ENCODE data around the gene MKRN2OS. TPM values are rescaled to one million over a fixed set of nuclear protein-coding genes. Genes with fewer than 3 reads are reported as not detected.

MKRN2OS gene
- total RNA-seq, 1 donor from 2014 or later, result 1.3 TPM

DNA sequence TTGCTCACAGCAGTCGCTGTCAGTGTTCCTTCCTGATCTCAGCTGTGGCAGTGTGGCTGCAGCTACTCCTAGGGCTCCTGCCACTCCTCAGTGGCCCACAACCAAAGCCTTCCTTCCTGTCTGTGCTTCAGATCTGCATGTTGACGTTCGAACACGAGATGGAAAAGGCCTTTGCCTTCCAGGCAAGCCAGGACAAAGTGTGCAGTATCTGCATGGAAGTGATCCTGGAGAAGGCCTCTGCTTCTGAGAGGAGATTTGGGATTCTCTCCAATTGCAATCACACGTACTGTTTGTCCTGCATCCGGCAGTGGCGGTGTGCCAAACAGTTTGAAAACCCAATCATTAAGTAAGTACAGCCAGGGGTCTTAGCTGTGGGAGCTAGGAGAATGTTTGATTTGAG is 29.4 kb upstream of the MKRN2OS start:
- TF ChIP-seq, protein P1, sequence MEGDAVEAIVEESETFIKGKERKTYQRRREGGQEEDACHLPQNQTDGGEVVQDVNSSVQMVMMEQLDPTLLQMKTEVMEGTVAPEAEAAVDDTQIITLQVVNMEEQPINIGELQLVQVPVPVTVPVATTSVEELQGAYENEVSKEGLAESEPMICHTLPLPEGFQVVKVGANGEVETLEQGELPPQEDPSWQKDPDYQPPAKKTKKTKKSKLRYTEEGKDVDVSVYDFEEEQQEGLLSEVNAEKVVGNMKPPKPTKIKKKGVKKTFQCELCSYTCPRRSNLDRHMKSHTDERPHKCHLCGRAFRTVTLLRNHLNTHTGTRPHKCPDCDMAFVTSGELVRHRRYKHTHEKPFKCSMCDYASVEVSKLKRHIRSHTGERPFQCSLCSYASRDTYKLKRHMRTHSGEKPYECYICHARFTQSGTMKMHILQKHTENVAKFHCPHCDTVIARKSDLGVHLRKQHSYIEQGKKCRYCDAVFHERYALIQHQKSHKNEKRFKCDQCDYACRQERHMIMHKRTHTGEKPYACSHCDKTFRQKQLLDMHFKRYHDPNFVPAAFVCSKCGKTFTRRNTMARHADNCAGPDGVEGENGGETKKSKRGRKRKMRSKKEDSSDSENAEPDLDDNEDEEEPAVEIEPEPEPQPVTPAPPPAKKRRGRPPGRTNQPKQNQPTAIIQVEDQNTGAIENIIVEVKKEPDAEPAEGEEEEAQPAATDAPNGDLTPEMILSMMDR (IDR thresholded peaks at IDR 0.05; ENCODE audit: insufficient read depth, low read length, poor library complexity, severe bottlenecking), result no peak
- no peak for DNase-seq (ENCODE audit: low read depth)
- H3K27me3 ChIP-seq (ENCODE audit: control insufficient read depth, insufficient read depth, low read length), result no peaks in the 10 kb centered on the region
- no peak overlapping the region for H3K4me3 ChIP-seq (ENCODE audit: low read depth, low read length)
- H3K36me3 ChIP-seq (ENCODE audit: control insufficient read depth, insufficient read depth, low read length), result no peaks in the 10 kb centered on the region

DNA sequence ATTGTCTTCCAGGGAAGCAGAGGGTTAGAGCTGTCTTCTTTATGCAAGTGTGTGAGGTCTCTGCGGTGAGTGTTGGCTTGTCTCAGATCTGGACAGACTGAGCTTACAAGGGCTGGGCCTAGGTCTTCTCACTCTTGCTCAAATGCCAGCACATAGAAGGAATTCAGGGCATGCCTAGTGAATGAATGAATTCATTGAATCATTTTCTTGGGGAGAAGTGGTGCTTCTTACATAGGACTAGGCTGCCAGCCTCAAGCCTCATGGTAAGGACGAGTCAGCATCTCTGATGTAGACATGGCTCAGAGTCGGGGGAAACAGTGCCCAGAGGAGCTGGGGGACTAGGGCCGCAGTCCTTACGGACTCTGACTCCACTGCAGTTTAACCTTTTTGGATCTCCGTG is 28.8 kb upstream of the MKRN2OS start:
- Histone ChIP-seq H3K4me3 (ENCODE audit: low read depth, low read length) (no peak overlapping the region), H3K27me3 (ENCODE audit: control insufficient read depth, insufficient read depth, low read length) (no peaks in the 10 kb centered on the region), H3K36me3 (ENCODE audit: control insufficient read depth, insufficient read depth, low read length) (no peaks in the 10 kb centered on the region)
- TF ChIP-seq, protein P1 (IDR thresholded peaks at IDR 0.05; ENCODE audit: insufficient read depth, low read length, poor library complexity, severe bottlenecking), result no peak
- no peak for DNase-seq (ENCODE audit: low read depth)

DNA sequence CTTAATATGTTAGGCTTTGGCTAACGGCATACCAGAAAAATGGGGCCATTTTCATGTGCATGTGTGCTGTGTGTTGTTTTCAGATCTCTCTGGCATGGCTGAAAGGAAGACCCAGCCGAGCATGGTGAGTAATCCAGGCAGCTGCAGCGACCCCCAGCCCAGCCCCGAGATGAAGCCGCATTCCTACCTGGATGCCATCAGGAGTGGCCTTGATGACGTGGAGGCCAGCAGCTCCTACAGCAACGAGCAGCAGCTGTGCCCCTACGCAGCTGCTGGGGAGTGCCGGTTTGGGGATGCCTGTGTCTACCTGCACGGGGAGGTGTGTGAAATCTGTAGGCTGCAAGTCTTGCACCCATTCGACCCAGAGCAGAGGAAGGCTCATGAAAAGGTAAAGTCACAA is 26.7 kb upstream of the MKRN2OS start:
- Histone ChIP-seq H3K27me3 (ENCODE audit: control insufficient read depth, insufficient read depth, low read length) (no peaks in the 10 kb centered on the region), H3K4me3 (ENCODE audit: low read depth, low read length) (no peak overlapping the region), H3K36me3 (ENCODE audit: control insufficient read depth, insufficient read depth, low read length) (no peaks in the 10 kb centered on the region)
- TF ChIP-seq, protein P1 (IDR thresholded peaks at IDR 0.05; ENCODE audit: insufficient read depth, low read length, poor library complexity, severe bottlenecking), result no peak
- no peak for DNase-seq (ENCODE audit: low read depth)

DNA sequence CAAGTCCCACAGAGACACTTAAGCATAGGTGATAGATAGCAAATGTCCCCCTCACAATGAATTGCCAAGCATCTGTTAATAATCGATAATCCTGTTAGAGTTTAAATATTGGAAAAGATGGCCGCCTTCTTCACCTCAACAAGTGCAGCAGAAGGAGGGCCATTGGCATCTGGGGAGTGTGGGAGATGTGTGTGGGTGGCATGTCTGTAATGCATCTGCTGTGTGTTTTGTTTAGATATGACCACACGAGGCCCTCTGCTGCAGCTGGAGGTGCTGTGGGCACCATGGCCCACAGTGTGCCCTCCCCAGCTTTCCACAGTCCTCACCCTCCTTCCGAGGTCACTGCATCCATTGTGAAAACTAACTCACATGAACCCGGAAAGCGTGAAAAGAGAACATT is 24.5 kb upstream of the MKRN2OS start:
- no peaks in the 10 kb centered on the region for H3K36me3 ChIP-seq (ENCODE audit: control insufficient read depth, insufficient read depth, low read length)
- DNase-seq (ENCODE audit: low read depth), result no peak

DNA sequence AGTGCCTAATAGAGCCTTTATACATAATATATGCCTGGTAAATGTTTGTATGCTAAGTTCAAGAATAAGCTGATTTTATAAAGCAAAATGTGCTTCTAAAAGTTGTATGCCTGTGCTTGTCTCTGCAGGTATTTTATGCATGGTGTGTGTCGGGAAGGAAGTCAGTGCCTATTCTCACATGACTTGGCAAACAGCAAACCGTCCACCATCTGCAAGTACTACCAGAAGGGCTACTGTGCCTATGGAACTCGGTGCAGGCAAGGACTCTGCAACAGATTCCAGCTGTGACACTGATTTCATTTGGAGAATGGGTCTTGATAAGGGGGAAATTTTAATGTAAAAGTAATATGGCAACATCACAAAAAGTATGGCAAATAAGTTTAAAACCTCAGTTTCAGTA is 23.4 kb upstream of the MKRN2OS start:
- Histone ChIP-seq H3K4me3 (ENCODE audit: low read depth, low read length) (no peak overlapping the region), H3K36me3 (ENCODE audit: control insufficient read depth, insufficient read depth, low read length) (no peaks in the 10 kb centered on the region), H3K27me3 (ENCODE audit: control insufficient read depth, insufficient read depth, low read length) (no peaks in the 10 kb centered on the region)
- TF ChIP-seq, protein P1 (IDR thresholded peaks at IDR 0.05; ENCODE audit: insufficient read depth, low read length, poor library complexity, severe bottlenecking), result no peak
- no peak for DNase-seq (ENCODE audit: low read depth)

More for the DNA sequence above, 24.5 kb upstream of the MKRN2OS start:
- Histone ChIP-seq H3K27me3 (ENCODE audit: control insufficient read depth, insufficient read depth, low read length) (no peaks in the 10 kb centered on the region), H3K4me3 (ENCODE audit: low read depth, low read length) (no peak overlapping the region)
- TF ChIP-seq, protein P1 (IDR thresholded peaks at IDR 0.05; ENCODE audit: insufficient read depth, low read length, poor library complexity, severe bottlenecking), result no peak

DNA sequence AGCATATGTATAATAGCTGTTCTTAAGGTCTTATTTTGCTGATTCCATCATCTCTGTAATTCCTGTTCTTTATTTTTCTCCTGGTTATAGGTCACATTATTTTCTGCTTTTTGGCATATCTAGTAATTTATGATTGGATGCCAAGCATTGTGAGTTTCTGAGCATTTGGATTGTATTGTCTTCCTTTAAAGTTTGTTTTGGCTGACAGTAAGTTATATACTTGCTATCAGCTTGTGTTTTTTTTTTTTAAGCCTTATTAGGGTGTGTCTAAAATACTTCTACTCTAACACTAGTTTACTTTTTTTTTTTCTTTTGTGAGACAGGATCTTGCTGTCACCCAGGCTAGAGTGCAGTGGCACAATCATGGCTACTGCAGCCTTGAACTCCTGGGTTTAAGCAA is 21.7 kb upstream of the MKRN2OS start:
- TF ChIP-seq, protein P1 (IDR thresholded peaks at IDR 0.05; ENCODE audit: insufficient read depth, low read length, poor library complexity, severe bottlenecking), result no peak
- DNase-seq (ENCODE audit: low read depth), result no peak
- no peak overlapping the region for H3K4me3 ChIP-seq (ENCODE audit: low read depth, low read length)
- no peaks in the 10 kb centered on the region for H3K27me3 ChIP-seq (ENCODE audit: control insufficient read depth, insufficient read depth, low read length)
- no peaks in the 10 kb centered on the region for H3K36me3 ChIP-seq (ENCODE audit: control insufficient read depth, insufficient read depth, low read length)
